AG04450 (cell line): ENCODE measurements around the gene NTNG2. TPM values are rescaled to one million over a fixed set of nuclear protein-coding genes. Genes with fewer than 3 reads are reported as not detected.

Experiments
- CTCF ChIA-PET: fragments of 300-600, 350-600 bp; formaldehyde crosslinking; extraction: SDS; loops from one replicate; lab custom pipeline; 2022; ENCODE audit warnings: antibody characterized with exemption, inconsistent platforms; lab: Charles Lee
- POLR2A ChIA-PET: fragments of 350-600 bp; formaldehyde crosslinking; extraction: SDS; loops from one replicate; lab custom pipeline; 2021; ENCODE audit warnings: antibody characterized with exemption, inconsistent platforms; lab: Yijun Ruan, JAX
- DNase-seq: peaks from one replicate; pipeline ENCODE4 v3.0.0-alpha.2; 2011; ENCODE audit warnings: low read depth, low spot score
- H3K27ac ChIP-seq: one replicate; pipeline ENCODE4 v1.5.1; 2012; ENCODE audit warnings: low read depth, low read length, control low read depth
- H3K27me3 ChIP-seq: one replicate; pipeline ENCODE4 v1.6.0; 2012; ENCODE audit warnings: low read length; ENCODE audit not compliant: control insufficient read depth, insufficient read depth
- H3K4me3 ChIP-seq: 2 replicates; pipeline ENCODE4 v1.5.1; 2011; ENCODE audit warnings: mild to moderate bottlenecking, low read depth, low read length, control low read depth
- H3K9me3 ChIP-seq: 2 replicates; pipeline ENCODE4 v1.5.1; 2012; ENCODE audit warnings: low read length; ENCODE audit not compliant: control insufficient read depth, insufficient read depth
- CTCF ChIP-seq: IDR thresholded peaks from 2 replicates; pipeline ENCODE4 v1.5.1; 2011; ENCODE audit warnings: low read depth, low read length, control low read depth, inconsistent platforms
- polyA plus RNA-seq: library from polyadenylated mRNA; depleted of rRNA; stranded (reverse); fragments of >200 nt; gene quantifications from 2 replicates; pipeline ENCODE4 v1.2.3, GENCODE V29; 2011; rRNA removed

NTNG2 gene
- polyA plus RNA-seq, 1 experiment: 0.93 TPM

GRCh38 chr9:132288966-132289365 lies 127.1 kb downstream of the NTNG2 start:
- DNase-seq: no peak
- no peak for TF ChIP-seq CTCF
- CTCF ChIA-PET: interaction anchor here (1.4 kb wide), 1 partner anchor 20 kb away, joined by 6 read pairs; no protein-coding TSS in a partner anchor
- Histone ChIP-seq H3K27ac (peak overlapping the region; percentile 63), H3K9me3 (no peaks in the 10 kb centered on the region), H3K27me3 (no peaks in the 10 kb centered on the region), H3K4me3 (no peak overlapping the region)
- POLR2A ChIA-PET: no interaction called here

- DNase-seq: no peak
- CTCF ChIA-PET: interaction anchor here (1.2 kb wide), 1 partner anchor 24 kb away, joined by 6 read pairs; no protein-coding TSS in a partner anchor
- no peak overlapping the region for H3K4me3 ChIP-seq
- POLR2A ChIA-PET: interaction anchor here (0.7 kb wide), 1 partner anchor 46 kb away, joined by 6 read pairs; no protein-coding TSS in a partner anchor
- TF ChIP-seq CTCF: no peak
- H3K9me3 ChIP-seq: no peaks in the 10 kb centered on the region
- no peaks in the 10 kb centered on the region for H3K27me3 ChIP-seq
- H3K27ac ChIP-seq: no peak overlapping the region
These were observed 131.4 kb downstream of the NTNG2 start for GRCh38 chr9:132293145-132293721.

Other genes with a start within 250 kb of the NTNG2 start
- gene MED27, start 82.2 kb upstream of the NTNG2 start, polyA plus RNA-seq: 36.6 and 42.9 TPM in 2 replicates
- 25.1 and 31.5 TPM in 2 replicates for gene SETX, start 192.9 kb downstream of the NTNG2 start, polyA plus RNA-seq
- 8.0 and 10.0 TPM in 2 replicates for gene TTF1, start 244.8 kb downstream of the NTNG2 start, polyA plus RNA-seq
- gene CFAP77, start 248.2 kb downstream of the NTNG2 start, polyA plus RNA-seq: not detected in 2 replicates